GM12872 (cell line): ENCODE results near the gene DAGLA.

Source experiments
- TF ChIP-seq, protein P1 (sequence below): IDR thresholded peaks from 3 replicates; pipeline ENCODE4 v1.5.1; 2011; ENCODE audit warnings: low read depth, mild to moderate bottlenecking, low read length, moderate library complexity; ENCODE audit not compliant: insufficient read depth

The DAGLA gene

GRCh38 chr11:61682906-61683675 is 2.9 kb downstream of the DAGLA start:
- TF ChIP-seq, protein P1, sequence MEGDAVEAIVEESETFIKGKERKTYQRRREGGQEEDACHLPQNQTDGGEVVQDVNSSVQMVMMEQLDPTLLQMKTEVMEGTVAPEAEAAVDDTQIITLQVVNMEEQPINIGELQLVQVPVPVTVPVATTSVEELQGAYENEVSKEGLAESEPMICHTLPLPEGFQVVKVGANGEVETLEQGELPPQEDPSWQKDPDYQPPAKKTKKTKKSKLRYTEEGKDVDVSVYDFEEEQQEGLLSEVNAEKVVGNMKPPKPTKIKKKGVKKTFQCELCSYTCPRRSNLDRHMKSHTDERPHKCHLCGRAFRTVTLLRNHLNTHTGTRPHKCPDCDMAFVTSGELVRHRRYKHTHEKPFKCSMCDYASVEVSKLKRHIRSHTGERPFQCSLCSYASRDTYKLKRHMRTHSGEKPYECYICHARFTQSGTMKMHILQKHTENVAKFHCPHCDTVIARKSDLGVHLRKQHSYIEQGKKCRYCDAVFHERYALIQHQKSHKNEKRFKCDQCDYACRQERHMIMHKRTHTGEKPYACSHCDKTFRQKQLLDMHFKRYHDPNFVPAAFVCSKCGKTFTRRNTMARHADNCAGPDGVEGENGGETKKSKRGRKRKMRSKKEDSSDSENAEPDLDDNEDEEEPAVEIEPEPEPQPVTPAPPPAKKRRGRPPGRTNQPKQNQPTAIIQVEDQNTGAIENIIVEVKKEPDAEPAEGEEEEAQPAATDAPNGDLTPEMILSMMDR: no peak

- TF ChIP-seq, protein P1: no peak
Measured at GRCh38 chr11:61683961-61684869, 4.0 kb downstream of the DAGLA start.

DNA sequence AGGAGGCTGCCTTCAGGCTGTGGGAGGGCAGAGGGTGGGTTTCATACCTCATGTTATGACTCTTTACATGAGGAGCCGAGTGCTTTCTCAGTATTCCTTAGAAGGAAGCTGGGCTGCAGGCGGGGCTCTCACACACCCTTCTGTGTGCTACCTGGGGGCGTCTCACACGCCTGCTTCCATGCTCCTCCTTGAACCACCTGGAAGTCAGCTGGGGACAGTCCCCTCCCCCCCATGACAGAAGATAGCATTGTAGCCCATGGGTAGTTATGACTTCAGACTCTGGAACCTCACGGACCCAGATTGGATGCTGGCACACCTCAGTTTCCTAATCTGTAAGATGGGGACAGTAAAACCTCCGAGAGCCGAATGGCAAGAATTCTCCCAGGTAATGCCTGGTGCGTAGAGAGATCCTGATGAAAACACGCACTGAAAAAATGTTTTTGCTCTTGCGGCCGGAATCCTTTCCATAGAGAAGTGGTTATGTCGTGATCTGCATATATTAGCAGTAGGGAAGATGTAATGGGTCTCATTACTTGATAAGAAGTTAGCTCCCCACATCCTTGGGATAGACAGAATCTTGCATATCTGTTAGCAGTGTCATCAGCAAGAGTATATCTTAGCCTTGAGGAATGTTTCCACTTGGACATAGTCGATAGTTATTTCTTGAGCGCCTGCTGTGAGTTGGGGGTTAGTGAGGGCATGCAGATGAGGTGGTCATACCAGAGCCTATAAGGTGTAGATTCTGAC is 4.9 kb downstream of the DAGLA start:
- TF ChIP-seq, protein P1: no peak

DNA sequence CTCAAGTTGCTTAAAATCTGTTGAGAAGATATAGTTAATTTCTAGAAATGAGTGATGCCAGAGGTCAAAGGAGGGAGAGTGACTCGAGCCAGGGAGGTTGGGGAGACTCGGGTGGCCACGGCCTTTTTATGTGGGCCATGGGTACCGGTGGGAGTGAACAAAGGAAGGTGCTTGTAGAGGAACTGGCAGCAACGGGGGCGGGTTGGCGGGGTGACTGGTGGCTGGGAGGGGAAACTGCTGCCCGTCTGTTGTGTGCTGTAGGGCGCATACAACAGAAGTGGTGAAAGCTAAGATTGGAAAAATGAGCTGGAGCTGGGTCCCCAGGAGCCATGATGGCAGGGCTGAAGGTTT is 5.4 kb downstream of the DAGLA start:
- TF ChIP-seq, protein P1: no peak

DNA sequence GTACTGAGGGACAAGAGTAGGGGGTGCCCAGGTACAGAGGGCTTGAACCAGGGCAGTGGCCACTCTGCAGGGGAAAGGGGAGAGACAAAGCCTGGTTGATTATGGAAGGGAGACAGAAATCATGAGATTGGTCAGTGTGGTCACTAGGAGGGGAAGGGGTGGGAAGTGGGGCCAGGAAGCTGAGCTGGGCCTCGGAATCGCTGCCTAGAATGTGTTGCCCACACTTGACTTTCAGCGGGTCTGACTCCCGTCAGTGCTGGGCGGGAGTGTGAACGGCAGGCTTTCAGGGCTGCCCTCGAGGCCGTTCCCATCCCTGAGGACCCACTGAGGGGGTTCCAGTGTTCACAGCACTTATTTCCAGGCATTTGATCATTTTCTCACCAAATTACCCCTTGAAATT is 5.9 kb downstream of the DAGLA start:
- TF ChIP-seq, protein P1: no peak

DNA sequence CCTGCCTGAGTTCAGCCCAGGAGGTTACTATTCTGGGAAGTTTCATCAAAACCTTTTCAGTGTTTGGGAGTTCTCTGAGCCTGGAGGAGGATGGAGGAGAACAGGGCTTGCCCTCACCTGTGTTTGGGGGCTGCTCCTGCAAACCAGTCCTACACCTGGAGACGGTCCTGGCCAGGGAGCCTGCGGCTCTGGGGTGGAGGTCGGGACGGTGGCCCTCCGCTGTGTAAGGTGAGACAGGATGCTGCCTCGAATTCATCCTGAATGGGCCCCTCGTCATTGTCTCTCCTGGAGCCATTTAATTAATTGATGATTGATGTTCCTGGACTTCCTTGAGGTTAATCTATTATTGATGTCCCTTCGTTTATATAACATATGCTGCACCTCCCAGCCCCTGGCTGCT is 6.3 kb downstream of the DAGLA start:
- TF ChIP-seq, protein P1: no peak

DNA sequence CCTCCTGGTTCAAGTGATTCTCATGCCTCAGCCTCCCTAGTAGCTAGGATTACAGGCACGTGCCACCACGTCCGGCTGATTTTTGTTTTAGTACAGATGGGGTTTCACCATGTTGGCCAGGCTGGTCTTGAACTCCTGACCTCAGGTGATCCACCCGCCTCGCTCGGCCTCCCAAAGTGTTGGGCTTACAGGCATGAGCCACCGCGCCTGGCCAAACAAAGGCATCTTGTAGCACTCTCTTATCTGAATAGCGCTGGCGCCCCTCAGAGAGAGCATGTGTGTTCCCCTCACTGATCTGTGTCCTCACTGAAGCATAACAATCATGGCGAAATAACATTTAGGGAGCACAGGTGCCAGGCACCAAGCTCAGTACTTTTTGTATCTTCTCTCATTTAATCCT is 7.2 kb downstream of the DAGLA start:
- TF ChIP-seq, protein P1: no peak
